HL-60 (cell line): ENCODE data around the gene LAPTM5.
"Not testable (repeated sequence)": the region's sequence is repeated elsewhere in the genome, so short reads cannot be mapped to it uniquely, and the experiment has no call there.

ENCODE experiments used
- DNase-seq, 2 experiments: peaks; one replicate each; pipeline ENCODE4 v3.0.0-alpha.2; 2010 to 2020; ENCODE audit warnings: low read depth in 1 of 2, low spot score in 1 of 2
- H3K27ac ChIP-seq: fragments of 250-450 bp; sonication (Bioruptor Pico); replicated peaks from 2 replicates; pipeline ENCODE4 v1.5.1; 2020; ENCODE audit warnings: mild to moderate bottlenecking, moderate library complexity
- H3K27me3 ChIP-seq: fragments of 250-450 bp; sonication (Bioruptor Pico); 2 replicates; pipeline ENCODE4 v1.5.1; 2021; ENCODE audit warnings: mild to moderate bottlenecking, moderate library complexity; ENCODE audit not compliant: insufficient read depth, poor library complexity, severe bottlenecking
- H3K4me3 ChIP-seq: replicated peaks from 2 replicates; pipeline ENCODE4 v1.5.1; 2011; ENCODE audit warnings: mild to moderate bottlenecking, control low read depth, low read length; ENCODE audit not compliant: insufficient read depth
- GABPA ChIP-seq: IDR thresholded peaks from 2 replicates; pipeline ENCODE4 v1.6.1; 2012; ENCODE audit warnings: low read depth
- POLR2AphosphoS5 ChIP-seq: IDR thresholded peaks from 2 replicates; pipeline ENCODE4 v1.6.1; 2012; ENCODE audit warnings: low read depth
- SPI1 ChIP-seq: IDR thresholded peaks from 2 replicates; pipeline ENCODE4 v1.6.1; 2012; ENCODE audit warnings: low read depth, mild to moderate bottlenecking, borderline replicate concordance
- TF ChIP-seq, protein P1 (sequence below): IDR thresholded peaks from 2 replicates; pipeline ENCODE4 v1.6.1; 2012; ENCODE audit warnings: low read depth; ENCODE audit not compliant: insufficient replicate concordance
- TF ChIP-seq, protein P2 (sequence below): IDR thresholded peaks from one replicate; pipeline ENCODE4 v1.5.1; 2011; ENCODE audit warnings: low read length, control low read depth, inconsistent platforms; ENCODE audit not compliant: insufficient read depth

LAPTM5 gene

GRCh38 chr1:30768830-30769718 is 11.5 kb upstream of the LAPTM5 start:
- H3K4me3 ChIP-seq = no peak overlapping the region
- no peaks in the 10 kb centered on the region for H3K27me3 ChIP-seq
- H3K27ac ChIP-seq = no peak overlapping the region
- DNase-seq = no peak
- TF ChIP-seq SPI1 (no peak), GABPA (no peak), POLR2AphosphoS5 (no peak)
- TF ChIP-seq, protein P1, sequence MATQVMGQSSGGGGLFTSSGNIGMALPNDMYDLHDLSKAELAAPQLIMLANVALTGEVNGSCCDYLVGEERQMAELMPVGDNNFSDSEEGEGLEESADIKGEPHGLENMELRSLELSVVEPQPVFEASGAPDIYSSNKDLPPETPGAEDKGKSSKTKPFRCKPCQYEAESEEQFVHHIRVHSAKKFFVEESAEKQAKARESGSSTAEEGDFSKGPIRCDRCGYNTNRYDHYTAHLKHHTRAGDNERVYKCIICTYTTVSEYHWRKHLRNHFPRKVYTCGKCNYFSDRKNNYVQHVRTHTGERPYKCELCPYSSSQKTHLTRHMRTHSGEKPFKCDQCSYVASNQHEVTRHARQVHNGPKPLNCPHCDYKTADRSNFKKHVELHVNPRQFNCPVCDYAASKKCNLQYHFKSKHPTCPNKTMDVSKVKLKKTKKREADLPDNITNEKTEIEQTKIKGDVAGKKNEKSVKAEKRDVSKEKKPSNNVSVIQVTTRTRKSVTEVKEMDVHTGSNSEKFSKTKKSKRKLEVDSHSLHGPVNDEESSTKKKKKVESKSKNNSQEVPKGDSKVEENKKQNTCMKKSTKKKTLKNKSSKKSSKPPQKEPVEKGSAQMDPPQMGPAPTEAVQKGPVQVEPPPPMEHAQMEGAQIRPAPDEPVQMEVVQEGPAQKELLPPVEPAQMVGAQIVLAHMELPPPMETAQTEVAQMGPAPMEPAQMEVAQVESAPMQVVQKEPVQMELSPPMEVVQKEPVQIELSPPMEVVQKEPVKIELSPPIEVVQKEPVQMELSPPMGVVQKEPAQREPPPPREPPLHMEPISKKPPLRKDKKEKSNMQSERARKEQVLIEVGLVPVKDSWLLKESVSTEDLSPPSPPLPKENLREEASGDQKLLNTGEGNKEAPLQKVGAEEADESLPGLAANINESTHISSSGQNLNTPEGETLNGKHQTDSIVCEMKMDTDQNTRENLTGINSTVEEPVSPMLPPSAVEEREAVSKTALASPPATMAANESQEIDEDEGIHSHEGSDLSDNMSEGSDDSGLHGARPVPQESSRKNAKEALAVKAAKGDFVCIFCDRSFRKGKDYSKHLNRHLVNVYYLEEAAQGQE = no peak
- TF ChIP-seq, protein P2, sequence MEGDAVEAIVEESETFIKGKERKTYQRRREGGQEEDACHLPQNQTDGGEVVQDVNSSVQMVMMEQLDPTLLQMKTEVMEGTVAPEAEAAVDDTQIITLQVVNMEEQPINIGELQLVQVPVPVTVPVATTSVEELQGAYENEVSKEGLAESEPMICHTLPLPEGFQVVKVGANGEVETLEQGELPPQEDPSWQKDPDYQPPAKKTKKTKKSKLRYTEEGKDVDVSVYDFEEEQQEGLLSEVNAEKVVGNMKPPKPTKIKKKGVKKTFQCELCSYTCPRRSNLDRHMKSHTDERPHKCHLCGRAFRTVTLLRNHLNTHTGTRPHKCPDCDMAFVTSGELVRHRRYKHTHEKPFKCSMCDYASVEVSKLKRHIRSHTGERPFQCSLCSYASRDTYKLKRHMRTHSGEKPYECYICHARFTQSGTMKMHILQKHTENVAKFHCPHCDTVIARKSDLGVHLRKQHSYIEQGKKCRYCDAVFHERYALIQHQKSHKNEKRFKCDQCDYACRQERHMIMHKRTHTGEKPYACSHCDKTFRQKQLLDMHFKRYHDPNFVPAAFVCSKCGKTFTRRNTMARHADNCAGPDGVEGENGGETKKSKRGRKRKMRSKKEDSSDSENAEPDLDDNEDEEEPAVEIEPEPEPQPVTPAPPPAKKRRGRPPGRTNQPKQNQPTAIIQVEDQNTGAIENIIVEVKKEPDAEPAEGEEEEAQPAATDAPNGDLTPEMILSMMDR = no peak

DNA sequence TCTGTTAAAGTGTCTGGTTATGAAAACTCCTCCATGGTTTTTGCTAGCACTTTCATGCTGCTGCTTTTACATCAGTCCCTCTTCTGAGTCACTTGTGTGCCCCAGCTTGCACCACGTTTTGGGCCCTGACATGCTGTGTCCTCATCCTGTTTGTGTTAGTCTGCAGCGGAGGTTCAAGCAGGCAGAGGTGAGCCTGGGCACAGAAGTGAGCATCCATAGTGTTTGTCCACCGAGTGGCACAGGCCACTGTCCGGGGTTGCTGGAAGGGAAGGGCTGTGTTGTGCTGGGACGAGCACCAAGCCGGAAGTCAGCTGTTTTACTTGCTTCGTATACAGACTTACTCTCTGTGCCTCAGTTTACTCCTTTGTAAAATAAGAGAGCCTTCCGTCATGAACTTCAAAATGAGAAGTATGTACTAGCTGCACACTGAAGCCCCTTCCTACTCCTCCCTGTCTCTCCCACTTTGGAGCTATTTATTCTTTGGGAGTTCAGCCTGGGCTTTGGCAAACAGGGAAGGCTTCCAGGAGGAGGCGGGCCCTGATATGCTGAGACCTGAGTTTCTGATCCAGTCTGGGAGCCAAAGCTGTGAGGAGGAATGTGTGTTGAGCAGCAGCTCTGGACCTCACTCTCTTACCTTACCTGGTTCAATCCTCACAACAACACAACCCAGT is 10.7 kb upstream of the LAPTM5 start:
- no peak for DNase-seq
- TF ChIP-seq, protein P1 = no peak
- no peak for TF ChIP-seq POLR2AphosphoS5
- TF ChIP-seq SPI1 = no peak
- TF ChIP-seq GABPA = no peak
- TF ChIP-seq, protein P2 = no peak
- H3K4me3 ChIP-seq = no peak overlapping the region
- H3K27me3 ChIP-seq = no peaks in the 10 kb centered on the region
- no peak overlapping the region for H3K27ac ChIP-seq

DNA sequence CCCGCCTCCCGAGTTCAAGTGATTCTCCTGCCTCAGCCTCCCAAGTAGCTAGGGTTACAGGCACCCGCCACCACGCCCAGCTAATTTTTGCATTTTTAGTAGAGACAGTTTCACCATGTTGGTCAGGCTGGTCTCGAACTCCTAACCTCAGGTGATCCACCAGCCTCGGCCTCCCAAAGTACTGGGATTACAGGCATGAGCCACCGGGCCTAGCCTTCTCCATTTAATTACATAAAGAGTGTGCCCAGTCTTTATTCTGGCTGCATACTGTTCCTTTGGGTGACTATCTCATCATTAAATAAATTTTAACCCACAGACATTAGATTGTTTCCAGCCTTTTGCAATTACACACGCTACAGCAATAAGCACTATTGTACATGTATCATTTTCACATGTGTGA is 9.4 kb upstream of the LAPTM5 start:
- H3K27me3 ChIP-seq, H3K4me3 ChIP-seq, H3K27ac ChIP-seq, DNase-seq: not testable (repeated sequence)

DNA sequence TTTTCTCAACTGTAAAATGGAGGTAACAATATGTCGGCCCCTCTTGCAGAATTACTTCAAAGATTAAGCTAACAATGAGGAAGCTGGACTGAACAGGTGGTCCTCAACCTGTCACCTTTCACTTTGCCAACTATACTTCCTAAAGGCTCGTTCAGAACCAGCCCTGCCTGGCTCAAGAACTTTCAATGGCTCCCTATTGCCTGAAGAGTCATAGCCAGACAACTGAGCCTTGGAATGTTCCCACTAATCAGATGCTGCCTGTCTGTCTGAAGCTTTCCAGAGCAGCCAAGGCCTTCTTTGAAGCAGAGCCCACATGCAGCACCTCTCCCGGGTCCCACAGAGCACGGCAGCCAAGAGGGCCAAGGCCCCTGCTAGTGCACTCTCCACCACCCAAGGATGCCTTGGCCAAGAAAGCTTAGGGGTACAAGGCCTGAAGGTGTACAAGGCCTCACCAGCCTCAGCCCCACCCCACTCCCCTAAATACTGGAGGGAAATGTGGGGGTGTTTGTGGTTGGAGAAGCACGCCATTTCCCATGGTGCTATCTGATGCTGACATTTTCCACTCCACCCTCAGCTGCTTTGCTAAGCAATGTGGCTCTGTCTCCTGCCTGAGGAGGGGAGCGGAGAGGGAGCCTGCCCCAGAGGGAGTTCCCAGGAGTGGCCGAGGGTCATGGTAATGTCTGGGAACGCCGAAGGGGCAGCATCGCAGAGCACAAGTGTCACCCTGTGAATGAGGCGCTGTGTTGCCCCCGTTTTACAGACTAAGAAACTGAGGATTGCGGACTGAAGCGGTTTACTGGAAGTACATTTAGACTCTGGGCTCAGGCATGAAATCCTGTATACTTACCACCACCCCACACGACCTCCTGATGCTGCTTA is 8.2 kb upstream of the LAPTM5 start:
- no peaks in the 10 kb centered on the region for H3K27me3 ChIP-seq
- no peak overlapping the region for H3K27ac ChIP-seq
- no peak overlapping the region for H3K4me3 ChIP-seq
- DNase-seq = no peak
- TF ChIP-seq, protein P2 = no peak
- no peak for TF ChIP-seq SPI1
- TF ChIP-seq, protein P1 = no peak
- no peak for TF ChIP-seq POLR2AphosphoS5
- no peak for TF ChIP-seq GABPA
